Measurements from ENCODE around the gene SRGAP3. TPM values are rescaled to one million over a fixed set of nuclear protein-coding genes. Genes with fewer than 3 reads are reported as not detected.
A peak's percentile ranks its signal among the peaks of the same experiment; 100 is the strongest.

Gene SRGAP3
- total RNA-seq, 2 experiments from 2014 or later, result 1.8 to 2.5 TPM

DNA sequence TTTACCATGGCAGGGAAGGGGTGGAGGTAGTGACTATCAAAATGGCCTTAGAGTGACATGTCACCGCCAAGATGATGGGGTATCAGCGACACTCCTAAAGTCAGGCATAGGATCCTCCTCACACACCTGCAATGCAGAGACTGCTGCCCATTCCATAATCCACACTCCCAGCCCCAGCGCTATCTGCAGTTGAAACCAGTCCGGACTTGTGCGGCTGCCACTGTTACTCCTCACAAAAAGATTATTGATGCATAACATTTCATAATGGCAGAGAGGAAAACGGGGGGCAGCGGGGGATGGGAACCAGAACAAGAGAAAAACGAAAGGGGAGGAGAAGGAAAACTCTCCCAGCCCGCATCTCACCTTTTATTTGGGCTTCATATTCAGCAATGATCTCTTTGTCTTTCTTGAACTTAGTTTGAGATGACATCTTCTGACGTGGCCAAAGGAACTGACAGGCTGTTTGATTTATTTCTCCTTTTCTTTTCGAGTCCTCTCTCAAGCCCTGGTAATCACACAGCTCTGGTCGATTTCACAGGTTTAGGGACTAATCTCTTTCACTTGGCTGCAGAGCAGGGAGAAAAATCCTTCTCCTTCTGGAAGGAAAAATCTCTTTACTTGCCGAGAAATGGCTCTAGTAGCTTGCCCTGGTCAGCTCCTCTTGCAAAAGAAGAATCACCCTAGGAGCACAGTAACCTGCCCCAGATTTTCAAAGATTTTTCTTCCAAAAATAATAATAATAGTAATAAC is 749 bp downstream of the SRGAP3 start:
- Mint-ChIP-seq H3K27me3 (peaks cover 3% of the 10 kb centered on the region), H3K9me3 (no peaks in the 10 kb centered on the region), H3K36me3 (ENCODE audit: low read depth) (no peaks in the 10 kb centered on the region), H3K4me1 (ENCODE audit: low read depth) (peaks cover 21% of the 10 kb centered on the region), H3K4me3 (peak overlapping the region; percentile 75), H3K27ac (no peak overlapping the region)
- no peak for TF ChIP-seq CTCF (IDR thresholded peaks at IDR 0.05)
- POLR2A ChIA-PET, result interaction anchor here (0.7 to 1.1 kb wide), 3 partner anchors 15 to 52 kb away, joined by 3 to 4 read pairs (median 4); no protein-coding TSS in a partner anchor
- intact Hi-C loops (cut with micrococcal nuclease), result no loop called here
- no peak for DNase-seq
- CTCF ChIA-PET, result interaction anchor here (1.0 to 2.4 kb wide), 10 partner anchors 15 to 279 kb away, joined by 3 to 12 read pairs (median 3); no protein-coding TSS in a partner anchor
- no peak for ATAC-seq

DNA sequence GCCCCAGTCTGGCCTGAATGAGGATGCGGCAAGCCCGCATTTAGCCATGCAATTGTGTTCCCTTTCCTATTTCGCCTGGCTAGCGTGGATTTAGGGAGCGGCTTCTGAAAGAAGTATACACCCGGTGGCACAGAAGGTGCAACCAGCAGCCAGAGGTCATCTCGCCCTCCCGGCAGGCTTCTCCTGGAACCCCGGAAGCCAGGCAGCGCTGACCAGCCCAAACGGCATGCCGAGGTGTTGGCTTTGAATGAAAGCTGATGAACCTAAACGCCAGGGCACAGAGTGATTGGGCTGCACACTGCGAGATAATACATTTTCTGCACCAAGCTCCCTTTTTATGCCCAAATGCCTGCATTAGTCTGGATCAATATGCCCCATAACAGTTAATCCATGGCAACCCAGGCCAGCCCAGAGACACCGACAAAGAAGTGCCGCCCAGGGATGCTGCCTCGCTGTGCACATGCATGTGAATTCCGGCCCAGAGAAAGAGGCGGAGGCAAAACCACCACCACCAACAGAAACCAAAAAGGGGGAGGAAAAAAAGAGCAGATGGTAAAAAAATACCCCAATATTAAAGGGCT is 1.4 kb downstream of the SRGAP3 start:
- ATAC-seq (no peak), DNase-seq (no peak)
- Mint-ChIP-seq H3K9me3 (no peaks in the 10 kb centered on the region), H3K4me3 (peak overlapping the region; percentile 75), H3K27ac (no peak overlapping the region), H3K36me3 (ENCODE audit: low read depth) (no peaks in the 10 kb centered on the region), H3K27me3 (peaks cover 3% of the 10 kb centered on the region), H3K4me1 (ENCODE audit: low read depth) (peaks cover 21% of the 10 kb centered on the region)
- ChIA-PET CTCF (interaction anchor here (2.4 kb wide), 1 partner anchor 55 kb away, joined by 12 read pairs; no protein-coding TSS in a partner anchor), POLR2A (interaction anchor here (1.1 kb wide), 1 partner anchor 14 kb away, joined by 4 read pairs; no protein-coding TSS in a partner anchor)
- TF ChIP-seq CTCF (IDR thresholded peaks at IDR 0.05), result no peak
- intact Hi-C loops (cut with micrococcal nuclease), result no loop called here

- ATAC-seq (no peak), DNase-seq (no peak)
- ChIA-PET CTCF (no interaction called here), POLR2A (no interaction called here)
- Mint-ChIP-seq H3K27ac (no peak overlapping the region), H3K9me3 (no peaks in the 10 kb centered on the region), H3K27me3 (no peaks in the 10 kb centered on the region), H3K4me1 (ENCODE audit: low read depth) (peaks cover 21% of the 10 kb centered on the region), H3K36me3 (ENCODE audit: low read depth) (no peaks in the 10 kb centered on the region), H3K4me3 (no peak overlapping the region)
- intact Hi-C loops (cut with micrococcal nuclease), result no loop called here
- no peak for TF ChIP-seq CTCF (IDR thresholded peaks at IDR 0.05)
Observed at GRCh38 chr3:9247361-9247940, 2.0 kb downstream of the SRGAP3 start.

GRCh38 chr3:9246189-9246588 is 3.3 kb downstream of the SRGAP3 start:
- peaks cover 21% of the 10 kb centered on the region for H3K4me1 Mint-ChIP-seq (ENCODE audit: low read depth)
- ChIA-PET CTCF (no interaction called here), POLR2A (no interaction called here)
- DNase-seq (no peak), ATAC-seq (no peak)
- H3K4me3 Mint-ChIP-seq, result no peak overlapping the region
- intact Hi-C loops (cut with micrococcal nuclease), result no loop called here
- H3K36me3 Mint-ChIP-seq (ENCODE audit: low read depth), result no peaks in the 10 kb centered on the region
- TF ChIP-seq CTCF (IDR thresholded peaks at IDR 0.05), result no peak
- no peaks in the 10 kb centered on the region for H3K9me3 Mint-ChIP-seq
- H3K27ac Mint-ChIP-seq, result no peak overlapping the region
- H3K27me3 Mint-ChIP-seq, result no peaks in the 10 kb centered on the region

Measured in activated CD8-positive, alpha-beta T cell treated with anti-CD3 and anti-CD28 coated beads for 36 hours (primary cell).